Measurements from ENCODE around the gene CATSPERD.
A peak's percentile ranks its signal among the peaks of the same experiment; 100 is the strongest.

CATSPERD gene

DNA sequence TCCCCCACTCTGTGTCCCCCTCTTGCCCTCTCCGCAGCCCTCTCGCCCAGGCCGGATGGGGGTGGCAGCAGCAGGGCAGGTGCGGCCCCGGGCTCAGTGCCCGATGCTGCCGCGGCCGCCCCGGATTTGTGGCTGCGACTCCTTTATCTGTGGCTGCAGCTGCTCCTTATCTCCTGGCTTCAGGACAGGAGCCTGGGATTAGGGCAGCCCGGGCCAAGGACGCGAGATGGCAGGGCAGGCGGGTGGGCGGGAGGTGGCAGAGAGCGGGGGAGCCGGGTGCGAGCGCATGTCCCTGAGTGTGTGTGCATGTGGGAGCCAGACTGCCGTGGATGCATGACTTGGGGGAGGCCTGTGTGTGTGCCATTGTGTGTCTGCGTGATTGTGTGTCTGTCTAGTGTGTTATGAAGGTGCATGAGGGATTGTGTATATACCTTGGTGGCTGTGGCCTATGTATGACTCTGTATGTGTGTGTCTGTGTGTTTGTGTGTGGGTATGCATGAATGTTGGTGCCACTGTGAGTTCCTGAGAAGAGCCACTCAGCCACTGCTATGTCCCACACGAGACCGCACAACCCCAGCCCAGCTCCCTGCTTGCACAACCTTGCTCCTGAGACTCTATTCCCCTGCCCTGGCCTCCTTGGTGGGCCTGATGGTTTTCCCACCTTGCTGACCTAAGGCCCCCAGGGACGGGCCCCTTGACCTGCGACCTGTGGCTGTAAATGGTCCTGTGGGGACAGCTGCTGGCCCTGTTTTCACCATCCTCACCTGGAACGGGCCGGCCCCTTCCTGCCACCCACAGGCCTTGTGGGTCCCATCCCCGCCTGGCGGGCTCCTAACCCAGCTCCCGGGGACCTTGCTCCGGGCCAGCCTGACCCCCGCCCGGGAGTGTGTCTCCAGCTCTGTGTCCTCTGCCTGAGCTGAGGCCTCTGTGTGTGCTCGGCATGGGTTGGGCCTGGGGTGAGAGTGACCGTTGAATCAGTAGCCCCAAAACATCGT, 79.1 kb downstream of the CATSPERD start:
- no peak overlapping the region for H3K4me3 ChIP-seq (ENCODE audit: low read depth, low read length)
- no peak for DNase-seq (ENCODE audit: low read depth)

DNA sequence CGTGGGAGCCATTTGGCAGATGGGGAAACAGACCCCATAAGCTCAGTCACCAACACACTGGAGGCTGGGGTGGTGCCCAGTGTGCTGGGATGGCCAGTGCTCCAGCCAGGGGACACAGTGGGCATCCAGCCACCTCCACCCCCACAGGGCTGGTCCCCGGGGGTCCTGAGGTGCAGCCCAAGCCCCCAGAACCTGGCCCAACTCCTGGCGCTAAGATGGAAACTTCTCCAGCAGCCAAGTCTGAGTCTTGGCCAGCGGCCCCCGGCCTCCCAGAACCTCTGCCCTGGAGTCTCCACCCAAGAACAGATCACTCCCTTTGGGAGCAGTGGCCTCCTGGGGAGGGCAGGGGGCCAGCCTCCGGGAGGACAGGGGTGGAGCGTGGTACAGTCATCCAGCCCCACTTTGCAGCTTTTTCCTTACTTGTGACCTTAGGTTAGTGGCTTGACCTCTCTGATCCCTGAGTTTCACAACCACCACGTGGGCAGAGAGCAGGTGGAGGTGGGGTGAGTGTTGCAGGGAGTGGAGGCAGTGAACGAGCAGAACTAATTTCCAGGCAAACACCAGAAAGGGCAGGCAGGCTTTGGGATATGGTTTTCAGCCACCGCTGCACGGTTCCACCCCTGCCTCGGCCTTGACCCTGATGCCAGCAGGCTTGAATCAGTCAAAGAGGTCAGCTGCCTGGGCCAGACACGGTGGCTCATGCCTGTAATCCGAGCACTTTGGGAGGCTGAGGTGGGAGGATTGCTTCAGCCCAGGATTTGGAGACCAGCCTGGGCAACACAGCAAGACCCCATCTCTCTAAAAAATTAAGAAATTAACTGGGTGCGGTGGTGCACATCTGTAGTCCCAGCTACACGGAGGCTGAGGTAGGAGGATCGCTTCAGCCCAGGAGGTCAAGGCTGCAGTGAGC, 80.2 kb downstream of the CATSPERD start:
- H3K4me3 ChIP-seq (ENCODE audit: low read depth, low read length), result no peak overlapping the region
- no peak for DNase-seq (ENCODE audit: low read depth)

DNA sequence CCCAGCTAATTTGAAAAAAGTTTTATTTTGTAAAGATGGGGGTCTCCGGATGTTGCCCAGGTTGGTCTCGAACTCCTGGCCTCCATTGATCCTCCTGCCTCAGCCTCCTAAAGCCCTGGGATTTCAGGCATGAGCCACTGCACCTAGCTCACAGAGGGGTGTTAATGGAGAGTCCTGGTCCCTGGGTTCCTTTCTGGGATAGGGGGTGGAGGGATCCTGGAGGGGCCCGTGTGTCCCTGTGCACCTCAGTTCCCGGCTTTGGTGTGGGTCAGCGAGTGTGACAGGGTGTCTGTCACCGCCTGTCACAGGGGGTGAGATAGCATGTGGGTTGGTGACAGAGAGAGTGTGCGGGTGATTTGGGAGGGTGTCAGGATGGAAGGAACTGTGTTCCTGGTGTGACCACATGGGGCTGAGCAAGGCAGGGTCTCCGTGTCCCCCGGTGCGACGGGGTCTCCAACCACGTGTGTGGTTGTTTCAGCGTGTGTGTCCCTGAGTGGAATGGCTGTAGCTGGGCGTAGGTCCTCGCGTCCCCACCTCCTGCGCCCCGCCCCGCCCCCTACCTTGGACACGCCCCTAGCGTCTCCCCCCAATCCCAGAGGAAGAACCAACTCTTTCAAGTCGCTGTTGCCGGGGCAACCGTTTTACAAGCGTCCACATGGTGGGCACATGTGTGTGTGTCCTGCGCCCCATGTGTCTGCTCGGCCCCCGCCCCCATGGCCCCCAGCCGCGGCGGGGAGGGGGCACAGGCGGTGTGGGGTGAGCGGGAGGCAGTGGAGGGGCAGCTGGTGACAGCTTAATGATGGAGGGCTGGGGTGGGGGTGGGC, 81.6 kb downstream of the CATSPERD start:
- DNase-seq (ENCODE audit: low read depth), result no peak
- H3K4me3 ChIP-seq (ENCODE audit: low read depth, low read length), result no peak overlapping the region

GRCh38 chr19:5803441-5803751, 83.0 kb downstream of the CATSPERD start:
- H3K4me3 ChIP-seq (ENCODE audit: low read depth, low read length), result peak overlapping the region; percentile 43
- no peak for DNase-seq (ENCODE audit: low read depth)

DNA sequence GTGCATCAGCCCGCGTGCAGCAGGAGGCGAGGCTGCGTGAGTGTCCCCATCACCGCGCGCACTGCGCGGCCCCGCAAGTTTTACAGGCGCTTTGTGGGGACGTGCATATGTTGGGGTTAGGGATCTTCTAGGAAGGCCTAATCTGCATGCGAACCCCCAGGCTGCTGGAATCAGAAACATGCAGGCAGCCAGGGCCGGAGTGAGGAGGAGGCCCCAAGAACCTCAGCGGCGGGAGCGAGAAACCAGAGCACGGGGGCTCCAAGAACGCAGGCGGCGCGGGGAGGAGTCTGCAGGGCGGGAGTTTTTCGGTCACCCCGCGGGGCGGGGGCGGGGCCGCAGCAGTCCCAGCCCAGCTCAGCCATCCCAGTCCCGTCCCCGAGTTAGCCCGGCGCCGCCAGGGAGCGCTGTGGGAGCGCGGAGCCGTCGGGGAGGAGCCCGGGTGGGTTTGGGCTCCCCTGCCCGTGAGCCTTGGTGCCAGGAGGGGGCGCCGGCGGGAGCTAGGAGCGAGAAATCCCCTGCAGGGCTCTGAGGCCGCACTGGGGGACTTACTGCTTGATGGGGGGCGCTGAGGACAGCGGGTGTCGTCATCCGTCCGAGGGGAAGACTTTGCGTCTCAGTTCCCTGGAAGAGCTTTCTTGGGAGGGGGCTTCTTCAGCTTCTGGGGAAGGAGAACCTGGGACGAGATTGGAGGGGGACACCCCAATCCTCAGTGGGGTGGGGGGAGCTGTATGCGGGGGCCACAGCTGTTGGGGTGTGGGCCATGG, 83.5 kb downstream of the CATSPERD start:
- peak; percentile 44 for DNase-seq (ENCODE audit: low read depth)
- H3K4me3 ChIP-seq (ENCODE audit: low read depth, low read length), result peak overlapping the region; percentile 43

- peak within 1 kb of the TSS; percentile 43 for H3K4me3 ChIP-seq (ENCODE audit: low read depth, low read length)
- DNase-seq (ENCODE audit: low read depth), result no peak
Observed at GRCh38 chr19:5804516-5805461, 84.4 kb downstream of the CATSPERD start, which contains the start of gene NRTN. NRTN (plus strand) TSS chr19:5805067; CDS start chr19:5824166, 19,099 bp downstream.

GRCh38 chr19:5805462-5806132, 85.2 kb downstream of the CATSPERD start:
- no peak for DNase-seq (ENCODE audit: low read depth)
- no peak overlapping the region for H3K4me3 ChIP-seq (ENCODE audit: low read depth, low read length)

- DNase-seq (ENCODE audit: low read depth), result no peak
- no peak overlapping the region for H3K4me3 ChIP-seq (ENCODE audit: low read depth, low read length)
Observed at GRCh38 chr19:5806133-5806489, 85.7 kb downstream of the CATSPERD start.

DNA sequence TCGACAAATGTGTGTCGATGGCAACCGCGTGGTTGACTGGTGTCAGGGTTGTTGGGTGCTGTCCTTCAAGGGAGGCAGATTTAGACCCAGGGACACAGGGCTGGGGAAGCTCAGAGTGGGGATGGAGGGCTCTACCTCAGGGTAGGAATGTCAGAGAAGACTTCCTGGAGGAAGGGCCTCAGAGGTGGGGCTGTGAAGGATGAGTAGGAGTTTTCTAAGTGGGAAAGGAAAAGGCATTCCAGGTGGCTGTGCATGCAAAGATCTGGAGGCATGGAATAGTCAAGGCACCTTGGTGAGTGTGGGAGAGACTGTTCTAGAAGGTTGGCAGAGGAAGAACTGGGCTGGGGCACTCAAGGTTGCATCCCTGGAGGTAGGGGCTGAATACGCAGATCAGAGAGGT, 86.5 kb downstream of the CATSPERD start:
- H3K4me3 ChIP-seq (ENCODE audit: low read depth, low read length), result no peak overlapping the region
- DNase-seq (ENCODE audit: low read depth), result no peak

GRCh38 chr19:5808120-5808816, 87.8 kb downstream of the CATSPERD start:
- no peak for DNase-seq (ENCODE audit: low read depth)
- H3K4me3 ChIP-seq (ENCODE audit: low read depth, low read length), result no peak overlapping the region

GRCh38 chr19:5809053-5809452, 88.6 kb downstream of the CATSPERD start:
- DNase-seq (ENCODE audit: low read depth), result no peak

DNA sequence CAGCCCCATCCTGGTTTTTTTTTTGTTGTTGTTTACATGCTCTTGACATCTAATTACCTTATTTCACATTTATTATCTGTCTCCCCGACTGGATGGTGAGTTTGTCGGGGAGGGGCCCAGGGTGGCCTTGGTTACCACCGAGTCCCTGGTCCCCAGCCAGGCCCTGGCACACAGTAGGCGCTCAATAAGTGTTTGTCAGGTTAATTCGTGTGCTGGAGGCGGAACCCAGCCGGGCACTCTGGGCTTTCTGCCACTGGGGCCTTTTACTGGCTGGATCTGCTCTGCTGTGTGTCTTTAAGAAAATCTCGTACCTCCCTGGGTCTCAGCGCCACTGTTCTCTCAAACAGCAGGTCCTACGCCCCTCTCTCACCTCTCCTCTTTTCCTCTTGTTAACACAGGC, 89.0 kb downstream of the CATSPERD start:
- no peak overlapping the region for H3K4me3 ChIP-seq (ENCODE audit: low read depth, low read length)
- DNase-seq (ENCODE audit: low read depth), result no peak

More at GRCh38 chr19:5809053-5809452, 88.6 kb downstream of the CATSPERD start:
- H3K4me3 ChIP-seq (ENCODE audit: low read depth, low read length), result no peak overlapping the region

DNA sequence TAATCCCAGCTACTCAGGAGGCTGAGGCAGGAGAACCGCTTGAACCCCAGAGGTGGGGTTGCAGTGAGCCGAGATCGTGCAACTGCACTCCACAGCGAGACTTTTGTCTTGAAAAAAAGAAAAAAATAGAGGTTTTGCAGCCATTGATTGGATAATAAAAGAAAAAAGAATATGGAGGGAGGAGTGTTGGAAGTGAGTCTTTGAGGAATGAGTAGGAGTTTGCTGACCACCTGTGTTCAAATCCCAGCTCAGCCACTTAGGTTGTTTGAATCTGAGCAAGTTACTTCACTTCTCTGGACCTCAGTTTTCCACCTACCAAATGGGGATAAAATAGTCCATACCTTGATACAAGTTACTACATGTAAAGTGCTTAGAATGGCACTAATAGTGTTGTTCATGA, 90.7 kb downstream of the CATSPERD start:
- no peak for DNase-seq (ENCODE audit: low read depth)
- no peak overlapping the region for H3K4me3 ChIP-seq (ENCODE audit: low read depth, low read length)

DNA sequence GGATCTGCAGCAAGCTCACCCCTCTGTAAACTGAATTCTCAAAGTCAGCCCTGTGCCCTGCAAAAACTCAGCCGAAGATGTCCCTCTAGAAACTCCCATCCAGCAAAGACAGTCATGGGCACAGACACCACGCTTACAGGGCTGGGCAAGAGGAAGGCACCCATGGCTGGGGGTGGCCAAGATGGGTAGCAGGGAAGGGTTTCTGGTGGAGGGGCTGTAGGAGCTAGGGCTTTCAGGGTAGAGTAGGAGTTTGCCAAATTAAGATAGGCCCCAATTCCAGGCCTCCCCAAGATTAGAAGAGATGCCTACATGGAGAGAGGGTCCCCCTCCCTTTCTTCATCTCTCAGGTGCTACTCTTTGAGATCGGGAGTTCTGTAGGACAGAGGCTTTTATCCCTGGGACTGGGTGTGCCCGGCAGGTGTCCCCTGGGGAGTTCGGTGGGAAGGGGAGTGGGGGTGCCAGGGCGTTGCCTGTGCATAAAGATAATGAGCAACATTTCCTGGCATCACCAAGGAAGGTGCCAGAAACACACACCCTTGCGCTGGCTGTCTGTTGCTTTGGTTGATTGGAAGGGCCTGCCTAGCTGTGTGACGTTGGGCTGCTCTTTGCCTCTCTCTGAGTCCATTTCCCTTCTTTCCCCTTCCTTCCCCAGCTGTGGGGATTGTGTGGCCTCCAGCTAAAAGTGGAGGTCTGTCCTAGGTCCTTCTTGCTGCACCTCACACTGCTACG, 93.8 kb downstream of the CATSPERD start:
- no peak for DNase-seq (ENCODE audit: low read depth)
- H3K4me3 ChIP-seq (ENCODE audit: low read depth, low read length), result no peak overlapping the region

DNA sequence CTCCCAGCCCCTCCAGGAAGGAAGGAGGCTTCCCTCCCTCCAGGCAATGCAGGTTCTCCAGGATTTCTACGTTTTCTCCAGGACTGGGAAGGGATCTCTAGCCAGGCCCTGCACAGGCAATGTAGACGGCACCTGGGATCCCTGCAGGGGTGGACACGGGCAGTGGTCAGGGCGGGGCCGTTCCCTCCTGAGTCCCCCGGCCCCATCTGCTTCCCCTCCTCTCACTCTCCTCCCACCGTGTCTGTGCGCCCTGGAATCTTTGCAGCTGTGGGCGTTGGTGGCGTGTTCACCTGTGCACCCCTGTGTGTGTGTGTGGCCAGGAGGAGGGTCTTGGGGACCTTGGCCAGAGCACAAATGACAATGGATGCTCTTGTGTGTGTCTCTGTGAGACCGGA, 94.4 kb downstream of the CATSPERD start:
- no peak overlapping the region for H3K4me3 ChIP-seq (ENCODE audit: low read depth, low read length)
- no peak for DNase-seq (ENCODE audit: low read depth)

DNA sequence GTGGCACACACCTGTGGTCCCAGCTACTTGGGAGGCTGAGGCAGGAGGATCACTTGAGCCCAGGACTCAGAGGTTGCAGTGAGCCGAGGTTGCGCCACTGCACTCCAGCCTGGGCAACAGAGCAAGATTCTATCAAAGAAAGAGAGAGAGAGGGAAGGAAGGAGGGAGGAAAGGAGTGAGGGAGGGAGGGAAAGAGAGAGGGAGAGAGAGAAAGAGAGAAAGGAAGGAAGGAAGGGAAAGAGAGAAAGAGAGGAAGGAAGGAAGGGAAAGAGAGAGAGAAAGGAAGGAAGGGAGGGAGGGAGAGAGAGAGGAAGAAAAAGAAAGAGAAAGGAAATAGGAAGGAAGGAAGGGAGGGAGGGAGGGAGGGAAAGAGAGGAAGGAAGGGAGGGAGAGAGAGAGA, 96.8 kb downstream of the CATSPERD start:
- DNase-seq (ENCODE audit: low read depth), result no peak
- H3K4me3 ChIP-seq (ENCODE audit: low read depth, low read length), result no peak overlapping the region

Data from skeletal muscle cell (primary cell).